WTC11 (cell line): ENCODE measurements around the gene TNRC6C. TPM values are rescaled to one million over a fixed set of nuclear protein-coding genes. Genes with fewer than 3 reads are reported as not detected.

Source experiments
- ATAC-seq: fragments of 200-7000 bp; cut with Tn5 transposase; 2 replicates; pipeline ENCODE4 v1.10.0; 2021; ENCODE audit warnings: mild to moderate bottlenecking, moderate library complexity
- CTCF ChIA-PET: fragments of 300-600 bp; sonication (Branson Sonifier 250); formaldehyde crosslinking; loops from one replicate; lab custom pipeline; 2021; ENCODE audit warnings: antibody characterized with exemption; lab: Charles Lee
- POLR2A ChIA-PET: fragments of 350-600 bp; sonication (Branson Sonifier 250); formaldehyde crosslinking; loops from one replicate; lab custom pipeline; 2021; ENCODE audit warnings: antibody characterized with exemption; lab: Charles Lee
- DNase-seq: peaks from one replicate; pipeline ENCODE4 v3.0.0; 2021; ENCODE audit warnings: low spot score
- H3K27ac Mint-ChIP-seq: 2 replicates; pipeline ENCODE4 v1.8.0; 2021; ENCODE audit warnings: mixed read lengths
- H3K27me3 Mint-ChIP-seq: 2 replicates; pipeline ENCODE4 v1.8.0; 2021; ENCODE audit warnings: low read depth, mild to moderate bottlenecking, moderate library complexity, mixed read lengths
- H3K36me3 Mint-ChIP-seq: 2 replicates; pipeline ENCODE4 v1.8.0; 2021; ENCODE audit warnings: mixed read lengths
- H3K4me1 Mint-ChIP-seq: 2 replicates; pipeline ENCODE4 v1.8.0; 2022; ENCODE audit warnings: mixed read lengths
- H3K4me3 Mint-ChIP-seq: 2 replicates; pipeline ENCODE4 v1.8.0; 2021; ENCODE audit warnings: mild to moderate bottlenecking, moderate library complexity, mixed read lengths
- H3K9me3 Mint-ChIP-seq: 2 replicates; pipeline ENCODE4 v1.8.0; 2021; ENCODE audit warnings: mixed read lengths
- AFF4 ChIP-seq: sonication (generic); formaldehyde crosslinking; IDR thresholded peaks from 2 replicates; pipeline ENCODE4 v1.8.1; 2023; ENCODE audit warnings: mild to moderate bottlenecking, missing genetic modification reagents, borderline replicate concordance
- CDX4 ChIP-seq: fragments of 250-450 bp; sonication (Bioruptor Pico); IDR thresholded peaks from 2 replicates; pipeline ENCODE4 v1.9.0; 2021; ENCODE audit warnings: moderate library complexity, mild to moderate bottlenecking, inconsistent platforms, borderline replicate concordance
- CTCF ChIP-seq: fragments of 200-600 bp; IDR thresholded peaks from 2 replicates; pipeline ENCODE4 v1.8.0; 2022; ENCODE audit warnings: antibody characterized with exemption
- ELF4 ChIP-seq: sonication (generic); formaldehyde crosslinking; IDR thresholded peaks from 2 replicates; pipeline ENCODE4 v1.8.1; 2022; ENCODE audit warnings: low read depth, mild to moderate bottlenecking, moderate library complexity, missing genetic modification reagents
- FOXK1 ChIP-seq: sonication (generic); formaldehyde crosslinking; IDR thresholded peaks from 2 replicates; pipeline ENCODE4 v1.8.0; 2022; ENCODE audit warnings: mild to moderate bottlenecking, moderate library complexity, missing genetic modification reagents
- FOXP1 ChIP-seq: sonication (generic); formaldehyde crosslinking; IDR thresholded peaks from 2 replicates; pipeline ENCODE4 v1.8.0; 2022; ENCODE audit warnings: missing genetic modification reagents, mild to moderate bottlenecking, moderate library complexity, borderline replicate concordance
- GTF2I ChIP-seq: fragments of 250-450 bp; sonication (Bioruptor Pico); conservative IDR thresholded peaks from 2 replicates; pipeline ENCODE4 v1.4.0; 2021; ENCODE audit warnings: mild to moderate bottlenecking
- IRF1 ChIP-seq: sonication (generic); formaldehyde crosslinking; IDR thresholded peaks from 2 replicates; pipeline ENCODE4 v1.8.0; 2023; ENCODE audit warnings: missing genetic modification reagents
- NFE2L1 ChIP-seq: sonication (generic); formaldehyde crosslinking; IDR thresholded peaks from 2 replicates; pipeline ENCODE4 v1.8.1; 2023; ENCODE audit warnings: missing genetic modification reagents
- NR1H2 ChIP-seq: sonication (generic); formaldehyde crosslinking; IDR thresholded peaks from 2 replicates; pipeline ENCODE4 v1.9.0; 2021; ENCODE audit warnings: mild to moderate bottlenecking, moderate library complexity, missing genetic modification reagents
- OVOL2 ChIP-seq: fragments of 250-450 bp; sonication (Bioruptor Pico); IDR thresholded peaks from 2 replicates; pipeline ENCODE4 v1.9.0; 2021; ENCODE audit warnings: mild to moderate bottlenecking, borderline replicate concordance
- PRRX2 ChIP-seq: fragments of 250-450 bp; sonication (Bioruptor Pico); IDR thresholded peaks from 2 replicates; pipeline ENCODE4 v1.8.0; 2021; ENCODE audit warnings: mild to moderate bottlenecking
- RORB ChIP-seq: fragments of 250-450 bp; sonication (Bioruptor Pico); IDR thresholded peaks from 2 replicates; pipeline ENCODE4 v1.9.0; 2021; ENCODE audit warnings: mild to moderate bottlenecking
- ZNF121 ChIP-seq: sonication (generic); formaldehyde crosslinking; IDR thresholded peaks from 2 replicates; pipeline ENCODE4 v1.8.0; 2023; ENCODE audit warnings: missing genetic modification reagents
- ZNF423 ChIP-seq: fragments of 250-450 bp; sonication (Bioruptor Pico); IDR thresholded peaks from 2 replicates; pipeline ENCODE4 v2.1.2; 2022; ENCODE audit warnings: mild to moderate bottlenecking, moderate library complexity
- ZNF512 ChIP-seq: sonication (generic); formaldehyde crosslinking; IDR thresholded peaks from 2 replicates; pipeline ENCODE4 v1.8.1; 2022; ENCODE audit warnings: missing genetic modification reagents, borderline replicate concordance
- ZNF671 ChIP-seq: fragments of 250-450 bp; sonication (Bioruptor Pico); IDR thresholded peaks from 2 replicates; pipeline ENCODE4 v1.8.0; 2021; ENCODE audit warnings: mild to moderate bottlenecking
- total RNA-seq: library from RNA; stranded (reverse); gene quantifications from 3 replicates; pipeline ENCODE4 v1.2.3, GENCODE V29; 2021

Gene TNRC6C
- total RNA-seq, 1 experiment from 2014 or later, result 52.3 TPM

GRCh38 chr17:78117027-78117981 lies 158.8 kb downstream of the TNRC6C start:
- CTCF ChIA-PET, result interaction anchor here (0.9 to 1.5 kb wide), 6 partner anchors 10 to 59 kb away, joined by 3 to 6 read pairs (median 3); partner anchors contain the start of gene TMC6
- no peaks in the 10 kb centered on the region for H3K9me3 Mint-ChIP-seq

More at GRCh38 chr17:78117027-78117981, 158.8 kb downstream of the TNRC6C start:
- ATAC-seq, result peak; percentile 59
- Mint-ChIP-seq H3K36me3 (peaks cover 8% of the 10 kb centered on the region), H3K27ac (no peak overlapping the region), H3K4me3 (no peak overlapping the region), H3K4me1 (peaks cover 2% of the 10 kb centered on the region; the same call in 1 of the 2 replicates), H3K27me3 (no peaks in the 10 kb centered on the region)
- TF ChIP-seq AFF4 (CRISPR knock-in tag) (no peak), ZNF671 (CRISPR knock-in tag) (no peak), FOXP1 (CRISPR knock-in tag) (no peak), CDX4 (CRISPR knock-in tag) (no peak), OVOL2 (CRISPR knock-in tag) (no peak), ZNF121 (CRISPR knock-in tag) (no peak), ZNF423 (CRISPR knock-in tag) (peak; percentile 25; the same call in 1 of the 2 replicates), NR1H2 (no peak), PRRX2 (CRISPR knock-in tag) (no peak), NFE2L1 (CRISPR knock-in tag) (no peak), IRF1 (0 out of 2 replicates have a peak, but pooled peaks have one; percentile 22), FOXK1 (CRISPR knock-in tag) (no peak), RORB (CRISPR knock-in tag) (no peak), ZNF512 (CRISPR knock-in tag) (no peak), GTF2I (CRISPR knock-in tag) (no peak), CTCF (peak; percentile 43), ELF4 (CRISPR knock-in tag) (no peak)
- peak; percentile 76 for DNase-seq
- POLR2A ChIA-PET, result interaction anchor here (0.6 kb wide), 1 partner anchor 86 kb away, joined by 10 read pairs; no protein-coding TSS in a partner anchor
